ENCODE measurements around the gene PIP5K1A.

- TF ChIP-seq, protein P1, sequence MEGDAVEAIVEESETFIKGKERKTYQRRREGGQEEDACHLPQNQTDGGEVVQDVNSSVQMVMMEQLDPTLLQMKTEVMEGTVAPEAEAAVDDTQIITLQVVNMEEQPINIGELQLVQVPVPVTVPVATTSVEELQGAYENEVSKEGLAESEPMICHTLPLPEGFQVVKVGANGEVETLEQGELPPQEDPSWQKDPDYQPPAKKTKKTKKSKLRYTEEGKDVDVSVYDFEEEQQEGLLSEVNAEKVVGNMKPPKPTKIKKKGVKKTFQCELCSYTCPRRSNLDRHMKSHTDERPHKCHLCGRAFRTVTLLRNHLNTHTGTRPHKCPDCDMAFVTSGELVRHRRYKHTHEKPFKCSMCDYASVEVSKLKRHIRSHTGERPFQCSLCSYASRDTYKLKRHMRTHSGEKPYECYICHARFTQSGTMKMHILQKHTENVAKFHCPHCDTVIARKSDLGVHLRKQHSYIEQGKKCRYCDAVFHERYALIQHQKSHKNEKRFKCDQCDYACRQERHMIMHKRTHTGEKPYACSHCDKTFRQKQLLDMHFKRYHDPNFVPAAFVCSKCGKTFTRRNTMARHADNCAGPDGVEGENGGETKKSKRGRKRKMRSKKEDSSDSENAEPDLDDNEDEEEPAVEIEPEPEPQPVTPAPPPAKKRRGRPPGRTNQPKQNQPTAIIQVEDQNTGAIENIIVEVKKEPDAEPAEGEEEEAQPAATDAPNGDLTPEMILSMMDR (IDR thresholded peaks at IDR 0.05; ENCODE audit: poor library complexity), result no peak
- TF ChIP-seq EZH2phosphoT487 (IDR thresholded peaks at IDR 0.05; ENCODE audit: low read depth, severe bottlenecking, unreplicated experiment), result no peak
- no peak for TF ChIP-seq EZH2 (IDR thresholded peaks at IDR 0.05; ENCODE audit: borderline replicate concordance)
Measured at GRCh38 chr1:151288502-151288901, 90.2 kb downstream of the PIP5K1A start.
